Stomach (tissue), 4 donors: ENCODE results near the gene ENPP4.

Source experiments
- EP300 ChIP-seq: sonication (generic); formaldehyde crosslinking; IDR thresholded peaks from one replicate; pipeline ENCODE4 v1.6.1; 2017; ENCODE audit warnings: antibody characterized with exemption
- TF ChIP-seq, protein P1 (sequence below), 7 experiments: fragments of 450-650 bp in 4 of 7; fragments of 200-600 bp in 3 of 7; sonication (generic) in 3 of 7; IDR thresholded peaks; one replicate each; pipeline ENCODE4 v1.5.1; 2016 to 2019; ENCODE audit warnings: antibody characterized with exemption in 7 of 7, control low read depth in 2 of 7, mild to moderate bottlenecking in 1 of 7

DNA sequence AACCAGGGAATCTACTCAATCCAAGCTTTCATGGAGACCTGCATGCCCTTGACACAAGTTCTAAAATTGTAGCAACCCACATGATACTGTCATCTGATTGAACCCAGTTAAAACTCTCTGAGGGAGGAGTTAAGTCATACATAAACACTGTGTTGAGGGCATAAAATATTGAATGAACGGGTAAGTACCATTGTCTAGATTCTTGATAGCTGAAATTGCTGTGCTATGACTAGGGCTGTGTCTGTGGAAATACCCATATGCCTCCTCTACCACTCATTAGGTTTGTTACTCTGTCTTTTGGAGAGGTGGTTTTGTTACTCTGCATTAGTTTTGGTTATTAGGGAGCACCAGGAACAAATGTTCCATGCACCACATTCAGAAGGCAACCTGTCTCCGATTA is 7.6 kb downstream of the ENPP4 start:
- TF ChIP-seq, protein P1, sequence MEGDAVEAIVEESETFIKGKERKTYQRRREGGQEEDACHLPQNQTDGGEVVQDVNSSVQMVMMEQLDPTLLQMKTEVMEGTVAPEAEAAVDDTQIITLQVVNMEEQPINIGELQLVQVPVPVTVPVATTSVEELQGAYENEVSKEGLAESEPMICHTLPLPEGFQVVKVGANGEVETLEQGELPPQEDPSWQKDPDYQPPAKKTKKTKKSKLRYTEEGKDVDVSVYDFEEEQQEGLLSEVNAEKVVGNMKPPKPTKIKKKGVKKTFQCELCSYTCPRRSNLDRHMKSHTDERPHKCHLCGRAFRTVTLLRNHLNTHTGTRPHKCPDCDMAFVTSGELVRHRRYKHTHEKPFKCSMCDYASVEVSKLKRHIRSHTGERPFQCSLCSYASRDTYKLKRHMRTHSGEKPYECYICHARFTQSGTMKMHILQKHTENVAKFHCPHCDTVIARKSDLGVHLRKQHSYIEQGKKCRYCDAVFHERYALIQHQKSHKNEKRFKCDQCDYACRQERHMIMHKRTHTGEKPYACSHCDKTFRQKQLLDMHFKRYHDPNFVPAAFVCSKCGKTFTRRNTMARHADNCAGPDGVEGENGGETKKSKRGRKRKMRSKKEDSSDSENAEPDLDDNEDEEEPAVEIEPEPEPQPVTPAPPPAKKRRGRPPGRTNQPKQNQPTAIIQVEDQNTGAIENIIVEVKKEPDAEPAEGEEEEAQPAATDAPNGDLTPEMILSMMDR (IDR thresholded peaks at IDR 0.05): no peak
- no peak for TF ChIP-seq EP300
